Gastroesophageal sphincter (tissue), 4 donors: ENCODE results near the gene ARMH1. TPM values are rescaled to one million over a fixed set of nuclear protein-coding genes. Genes with fewer than 3 reads are reported as not detected.
A peak's percentile ranks its signal among the peaks of the same experiment; 100 is the strongest.
"Not testable (repeated sequence)": the region's sequence is repeated elsewhere in the genome, so short reads cannot be mapped to it uniquely, and the experiment has no call there.

Source experiments
- ATAC-seq: fragments of 150-250 bp; one replicate; pipeline ENCODE4 v1.9.1; 2016; ENCODE audit warnings: mild to moderate bottlenecking, moderate library complexity
- H3K27ac ChIP-seq, 4 donors: fragments of 200-600 bp; sonication (generic) in 3 of 4; 1 replicate in 3 of 4; 2 replicates in 1 of 4; pipeline ENCODE4 v1.5.1; 2016 to 2019
- H3K27me3 ChIP-seq: fragments of 200-600 bp; sonication (generic); one replicate; pipeline ENCODE4 v1.5.1; 2019
- H3K36me3 ChIP-seq, 2 donors: fragments of 200-600 bp; sonication (generic); one replicate each; pipeline ENCODE4 v1.5.1; 2019; ENCODE audit warnings: control low read depth in 1 of 2
- H3K4me1 ChIP-seq, 3 donors: fragments of 200-600 bp; sonication (generic); 1 replicate in 2 of 3; 2 replicates in 1 of 3; pipeline ENCODE4 v1.5.1; 2016 to 2019; ENCODE audit warnings: control low read depth in 2 of 3
- H3K4me3 ChIP-seq, 2 donors: fragments of 200-600 bp; sonication (generic); one replicate each; pipeline ENCODE4 v1.5.1; 2019; ENCODE audit warnings: mild to moderate bottlenecking in 1 of 2, moderate library complexity in 1 of 2
- H3K9me3 ChIP-seq, 3 donors: fragments of 200-600 bp; sonication (generic); one replicate each; pipeline ENCODE4 v1.5.1; 2017 to 2019; ENCODE audit warnings: control low read depth in 2 of 3
- CTCF ChIP-seq, 4 experiments: fragments of 200-600 bp in 2 of 4; fragments of 450-650 bp in 2 of 4; sonication (generic) in 1 of 4; IDR thresholded peaks; one replicate each; pipeline ENCODE4 v1.5.1; 2017 to 2019; ENCODE audit warnings: antibody characterized with exemption in 4 of 4, mild to moderate bottlenecking in 2 of 4, moderate library complexity in 2 of 4
- EP300 ChIP-seq: sonication (generic); formaldehyde crosslinking; IDR thresholded peaks from one replicate; pipeline ENCODE4 v1.6.1; 2017; ENCODE audit warnings: antibody characterized with exemption, mild to moderate bottlenecking
- POLR2A ChIP-seq, 2 donors: fragments of 450-650 bp; IDR thresholded peaks; one replicate each; pipeline ENCODE4 v1.6.1; 2017; ENCODE audit warnings: antibody characterized with exemption in 2 of 2, mild to moderate bottlenecking in 2 of 2, moderate library complexity in 1 of 2
- POLR2AphosphoS5 ChIP-seq: sonication (generic); formaldehyde crosslinking; IDR thresholded peaks from one replicate; pipeline ENCODE4 v1.6.1; 2017; ENCODE audit warnings: antibody characterized with exemption
- WGBS, 2 donors: methylation state at CpG; one replicate each; pipeline ENCODE4 v1.1.5; 2018; ENCODE audit warnings: low coverage in 1 of 2; 5-methylcytosine and 5-hydroxymethylcytosine counted together
- total RNA-seq, 4 donors: library from RNA; depleted of rRNA; stranded (reverse); fragments of >200 nt; gene quantifications; one replicate each; pipeline ENCODE4 v1.1.0, GENCODE V29; 2016

The ARMH1 gene
- total RNA-seq, 4 donors from 2014 or later, result 0.66 to 3.0 (median 1.3) TPM

- ATAC-seq, result no peak
- peaks cover 0 to 8% (median 0%) of the 10 kb centered on the region in 3 donors for H3K4me1 ChIP-seq
- 96 to 100% methylated on average over 2 to 4 of the region's 12 CpGs for WGBS, 2 donors
- no peaks in the 10 kb centered on the region for H3K27me3 ChIP-seq
- no peak for TF ChIP-seq POLR2A (IDR thresholded peaks at IDR 0.05)
- TF ChIP-seq CTCF (IDR thresholded peaks at IDR 0.05), result no peak
- no peak for TF ChIP-seq EP300
- no peak for TF ChIP-seq POLR2AphosphoS5
- H3K36me3 ChIP-seq, result no peaks in the 10 kb centered on the region
- H3K9me3 ChIP-seq, result no peaks in the 10 kb centered on the region
- no peak overlapping the region for H3K27ac ChIP-seq
- H3K4me3 ChIP-seq, result no peak overlapping the region
These were observed 9.7 kb upstream of the ARMH1 start for GRCh38 chr1:44664730-44665370.

- not testable (repeated sequence) for H3K27me3 ChIP-seq, H3K27ac ChIP-seq, H3K9me3 ChIP-seq, ATAC-seq, H3K4me3 ChIP-seq, H3K36me3 ChIP-seq, H3K4me1 ChIP-seq
- WGBS, 2 donors, result 86 to 100% methylated on average over 1 of the region's 1 CpG
These were observed 7.8 kb upstream of the ARMH1 start for GRCh38 chr1:44666719-44667118.

- Histone ChIP-seq H3K27me3 (no peaks in the 10 kb centered on the region), H3K4me3 (no peak overlapping the region), H3K4me1 (peaks cover 0 to 43% (median 3%) of the 10 kb centered on the region in 3 donors), H3K36me3 (no peaks in the 10 kb centered on the region), H3K27ac (no peak overlapping the region), H3K9me3 (no peaks in the 10 kb centered on the region)
- WGBS, 2 donors, result 96 to 98% methylated on average over 4 to 6 of the region's 10 CpGs
- TF ChIP-seq EP300, result no peak
- TF ChIP-seq POLR2A (IDR thresholded peaks at IDR 0.05), result no peak
- TF ChIP-seq POLR2AphosphoS5, result no peak
- no peak for TF ChIP-seq CTCF (IDR thresholded peaks at IDR 0.05)
- no peak for ATAC-seq
These were observed 3.5 kb upstream of the ARMH1 start for GRCh38 chr1:44670751-44671640.

- H3K27me3 ChIP-seq, result no peaks in the 10 kb centered on the region
- no peak overlapping the region for H3K4me3 ChIP-seq
- peak overlapping the region in 3 of 4 donors; percentile 94 to 97 (median 95) for H3K27ac ChIP-seq
- H3K4me1 ChIP-seq, result peaks cover 0 to 54% (median 3%) of the 10 kb centered on the region in 3 donors
- no peaks in the 10 kb centered on the region for H3K9me3 ChIP-seq
- WGBS, 2 donors, result 73 to 90% methylated on average over 2 to 11 of the region's 13 CpGs
- ATAC-seq, result no peak
- no peaks in the 10 kb centered on the region for H3K36me3 ChIP-seq
- TF ChIP-seq POLR2A (IDR thresholded peaks at IDR 0.05), result no peak
- no peak for TF ChIP-seq EP300
- TF ChIP-seq POLR2AphosphoS5, result no peak
- TF ChIP-seq CTCF (IDR thresholded peaks at IDR 0.05), result no peak
These were observed 2.1 kb upstream of the ARMH1 start for GRCh38 chr1:44672254-44672955.

- no peaks in the 10 kb centered on the region for H3K27me3 ChIP-seq
- ATAC-seq, result no peak
- peak overlapping the region; percentile 77 to 97 (median 94) for H3K27ac ChIP-seq
- WGBS, 2 donors, result 72 to 74% methylated on average over 8 to 13 of the region's 14 CpGs
- no peak for TF ChIP-seq POLR2AphosphoS5
- no peak for TF ChIP-seq EP300
- TF ChIP-seq CTCF (IDR thresholded peaks at IDR 0.05), result no peak
- TF ChIP-seq POLR2A (IDR thresholded peaks at IDR 0.05), result no peak
- peaks cover 0 to 56% (median 3%) of the 10 kb centered on the region in 3 donors for H3K4me1 ChIP-seq
- H3K4me3 ChIP-seq, result peak overlapping the region; percentile 48 to 73
- no peaks in the 10 kb centered on the region for H3K9me3 ChIP-seq
- no peaks in the 10 kb centered on the region for H3K36me3 ChIP-seq
These were observed 1.4 kb upstream of the ARMH1 start for GRCh38 chr1:44672961-44673674.
